ENCODE data around the gene RIPPLY3.
"Not testable (repeated sequence)": the region's sequence is repeated elsewhere in the genome, so short reads cannot be mapped to it uniquely, and the experiment has no call there.

Gene RIPPLY3

GRCh38 chr21:36994501-36995158, 11.9 kb upstream of the RIPPLY3 start:
- no peak overlapping the region for H3K4me2 ChIP-seq (ENCODE audit: low read length)
- H3K9ac ChIP-seq (ENCODE audit: low read length), result no peak overlapping the region

GRCh38 chr21:36995285-36995684, 11.2 kb upstream of the RIPPLY3 start:
- not testable (repeated sequence) for H3K9me3 ChIP-seq (ENCODE audit: low read length); H3K4me3 ChIP-seq (ENCODE audit: low read depth, low read length, poor library complexity, severe bottlenecking); H3K27ac ChIP-seq (ENCODE audit: low read depth, low read length, poor library complexity, severe bottlenecking); H4K20me1 ChIP-seq (ENCODE audit: insufficient read depth, low read length); H3F3A ChIP-seq (ENCODE audit: insufficient read depth, low read length); H3K79me2 ChIP-seq (ENCODE audit: insufficient read depth, low read length); H3K36me3 ChIP-seq (ENCODE audit: insufficient read depth, low read length); H3K4me1 ChIP-seq (ENCODE audit: insufficient read depth, low read length, severe bottlenecking); H3K4me2 ChIP-seq (ENCODE audit: low read length); H3K9ac ChIP-seq (ENCODE audit: low read length); H3K9me2 ChIP-seq (ENCODE audit: low read depth, low read length); H2AFZ ChIP-seq (ENCODE audit: low read length); H3K27me3 ChIP-seq (ENCODE audit: insufficient read depth, low read length)

More at GRCh38 chr21:36994501-36995158, 11.9 kb upstream of the RIPPLY3 start:
- Histone ChIP-seq H2AFZ (ENCODE audit: low read length) (no peak overlapping the region), H3K4me3 (ENCODE audit: low read depth, low read length, poor library complexity, severe bottlenecking) (no peak overlapping the region), H3K36me3 (ENCODE audit: insufficient read depth, low read length) (no peaks in the 10 kb centered on the region), H3K9me2 (ENCODE audit: low read depth, low read length) (no peaks in the 10 kb centered on the region), H3K4me1 (ENCODE audit: insufficient read depth, low read length, severe bottlenecking) (peaks cover 5% of the 10 kb centered on the region), H3K9me3 (ENCODE audit: low read length) (no peaks in the 10 kb centered on the region), H3F3A (ENCODE audit: insufficient read depth, low read length) (no peaks in the 10 kb centered on the region), H3K27me3 (ENCODE audit: insufficient read depth, low read length) (no peaks in the 10 kb centered on the region; the same call in 1 of the 2 replicates), H4K20me1 (ENCODE audit: insufficient read depth, low read length) (no peaks in the 10 kb centered on the region), H3K27ac (ENCODE audit: low read depth, low read length, poor library complexity, severe bottlenecking) (no peak overlapping the region), H3K79me2 (ENCODE audit: insufficient read depth, low read length) (no peaks in the 10 kb centered on the region)
- TF ChIP-seq, protein P1, sequence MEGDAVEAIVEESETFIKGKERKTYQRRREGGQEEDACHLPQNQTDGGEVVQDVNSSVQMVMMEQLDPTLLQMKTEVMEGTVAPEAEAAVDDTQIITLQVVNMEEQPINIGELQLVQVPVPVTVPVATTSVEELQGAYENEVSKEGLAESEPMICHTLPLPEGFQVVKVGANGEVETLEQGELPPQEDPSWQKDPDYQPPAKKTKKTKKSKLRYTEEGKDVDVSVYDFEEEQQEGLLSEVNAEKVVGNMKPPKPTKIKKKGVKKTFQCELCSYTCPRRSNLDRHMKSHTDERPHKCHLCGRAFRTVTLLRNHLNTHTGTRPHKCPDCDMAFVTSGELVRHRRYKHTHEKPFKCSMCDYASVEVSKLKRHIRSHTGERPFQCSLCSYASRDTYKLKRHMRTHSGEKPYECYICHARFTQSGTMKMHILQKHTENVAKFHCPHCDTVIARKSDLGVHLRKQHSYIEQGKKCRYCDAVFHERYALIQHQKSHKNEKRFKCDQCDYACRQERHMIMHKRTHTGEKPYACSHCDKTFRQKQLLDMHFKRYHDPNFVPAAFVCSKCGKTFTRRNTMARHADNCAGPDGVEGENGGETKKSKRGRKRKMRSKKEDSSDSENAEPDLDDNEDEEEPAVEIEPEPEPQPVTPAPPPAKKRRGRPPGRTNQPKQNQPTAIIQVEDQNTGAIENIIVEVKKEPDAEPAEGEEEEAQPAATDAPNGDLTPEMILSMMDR (IDR thresholded peaks at IDR 0.05; ENCODE audit: low read length), result no peak
- no peak for TF ChIP-seq EZH2 (IDR thresholded peaks at IDR 0.05; ENCODE audit: borderline replicate concordance, low read length)

- TF ChIP-seq EZH2 (IDR thresholded peaks at IDR 0.05; ENCODE audit: borderline replicate concordance, low read length), result no peak
- TF ChIP-seq, protein P1 (IDR thresholded peaks at IDR 0.05; ENCODE audit: low read length), result no peak
- H3K9me2 ChIP-seq (ENCODE audit: low read depth, low read length), result no peaks in the 10 kb centered on the region
- H3K79me2 ChIP-seq (ENCODE audit: insufficient read depth, low read length), result no peaks in the 10 kb centered on the region
Measured at GRCh38 chr21:36999131-36999898, 7.2 kb upstream of the RIPPLY3 start.

More at GRCh38 chr21:36999131-36999898, 7.2 kb upstream of the RIPPLY3 start:
- Histone ChIP-seq H3K9ac (ENCODE audit: low read length) (no peak overlapping the region), H4K20me1 (ENCODE audit: insufficient read depth, low read length) (no peaks in the 10 kb centered on the region), H3K4me3 (ENCODE audit: low read depth, low read length, poor library complexity, severe bottlenecking) (no peak overlapping the region), H3K36me3 (ENCODE audit: insufficient read depth, low read length) (no peaks in the 10 kb centered on the region), H3F3A (ENCODE audit: insufficient read depth, low read length) (no peaks in the 10 kb centered on the region), H3K27ac (ENCODE audit: low read depth, low read length, poor library complexity, severe bottlenecking) (no peak overlapping the region), H3K4me1 (ENCODE audit: insufficient read depth, low read length, severe bottlenecking) (peaks cover 5% of the 10 kb centered on the region), H3K27me3 (ENCODE audit: insufficient read depth, low read length) (no peaks in the 10 kb centered on the region; the same call in 1 of the 2 replicates), H3K4me2 (ENCODE audit: low read length) (no peak overlapping the region), H3K9me3 (ENCODE audit: low read length) (no peaks in the 10 kb centered on the region), H2AFZ (ENCODE audit: low read length) (no peak overlapping the region)
